Stomach (tissue), 4 donors: Measurements from ENCODE around the gene RXRG.

Source experiments
- CTCF ChIP-seq, 7 experiments: fragments of 450-650 bp in 4 of 7; fragments of 200-600 bp in 3 of 7; sonication (generic) in 3 of 7; IDR thresholded peaks; one replicate each; pipeline ENCODE4 v1.5.1; 2016 to 2019; ENCODE audit warnings: antibody characterized with exemption in 7 of 7, control low read depth in 2 of 7, mild to moderate bottlenecking in 1 of 7
- EP300 ChIP-seq: sonication (generic); formaldehyde crosslinking; IDR thresholded peaks from one replicate; pipeline ENCODE4 v1.6.1; 2017; ENCODE audit warnings: antibody characterized with exemption
- POLR2A ChIP-seq, 4 donors: fragments of 450-650 bp; IDR thresholded peaks; one replicate each; pipeline ENCODE4 v1.6.1; 2016; ENCODE audit warnings: antibody characterized with exemption in 4 of 4, control low read depth in 2 of 4, mild to moderate bottlenecking in 1 of 4, moderate library complexity in 1 of 4
- POLR2AphosphoS5 ChIP-seq, 3 donors: sonication (generic); formaldehyde crosslinking; IDR thresholded peaks; one replicate each; pipeline ENCODE4 v1.6.1; 2016; ENCODE audit warnings: antibody characterized with exemption in 3 of 3

GRCh38 chr1:165376041-165376810 is 68.7 kb downstream of the RXRG start:
- TF ChIP-seq EP300 (no peak), POLR2A (IDR thresholded peaks at IDR 0.05) (no peak), CTCF (IDR thresholded peaks at IDR 0.05) (no peak), POLR2AphosphoS5 (IDR thresholded peaks at IDR 0.05) (peak in 1 of 3 donors; percentile 3)
